GM08714 (cell line): Measurements from ENCODE around the gene RFFL.

ENCODE experiments used
- H3K4me3 ChIP-seq: fragments of 200-500 bp; sonication (Bioruptor generic); 2 replicates; pipeline ENCODE4 v1.5.1; 2014; ENCODE audit warnings: mild to moderate bottlenecking, low read length, inconsistent platforms
- ZNF274 ChIP-seq: IDR thresholded peaks from 2 replicates; pipeline ENCODE4 v1.6.1; 2012; ENCODE audit warnings: mild to moderate bottlenecking, low read depth, low read length

RFFL gene

GRCh38 chr17:34958438-34958837 lies 105.1 kb downstream of the RFFL start:
- TF ChIP-seq ZNF274: no peak
- H3K4me3 ChIP-seq: no peak overlapping the region
